Measurements from ENCODE around the gene SLC7A4. TPM values are rescaled to one million over a fixed set of nuclear protein-coding genes. Genes with fewer than 3 reads are reported as not detected.

The SLC7A4 gene
- total and polyA plus RNA-seq, 2 of the 8 experiments (the other 6 are each of a cell fraction or from before 2014, with no cell fraction given), result 0.92 TPM; not detected in 1

- TF ChIP-seq CHD7 (IDR thresholded peaks at IDR 0.05; ENCODE audit: insufficient replicate concordance, low read length) (no peak), JUN (IDR thresholded peaks at IDR 0.05; ENCODE audit: low read depth, low read length) (no peak), RAD21 (IDR thresholded peaks at IDR 0.05 in 1 of 2, conservative IDR thresholded peaks at IDR 0.05 in 1 of 2; ENCODE audit: low read depth in 2 of 2, low read length in 2 of 2) (no peak)
Observed at GRCh38 chr22:21051145-21051830, 18.9 kb upstream of the SLC7A4 start (continued).

Data from H1 (cell line).